GM21528 (cell line): ENCODE measurements around the gene PKHD1.
"Not testable (repeated sequence)": the region's sequence is repeated elsewhere in the genome, so short reads cannot be mapped to it uniquely, and the experiment has no call there.

ENCODE experiments used
- ATAC-seq: cut with Tn5 transposase; IDR thresholded peaks from one replicate; pipeline ENCODE4 v1.9.1; 2021; ENCODE audit warnings: mild to moderate bottlenecking, moderate library complexity; ENCODE audit not compliant: unreplicated experiment, low FRiP score

The PKHD1 gene

DNA sequence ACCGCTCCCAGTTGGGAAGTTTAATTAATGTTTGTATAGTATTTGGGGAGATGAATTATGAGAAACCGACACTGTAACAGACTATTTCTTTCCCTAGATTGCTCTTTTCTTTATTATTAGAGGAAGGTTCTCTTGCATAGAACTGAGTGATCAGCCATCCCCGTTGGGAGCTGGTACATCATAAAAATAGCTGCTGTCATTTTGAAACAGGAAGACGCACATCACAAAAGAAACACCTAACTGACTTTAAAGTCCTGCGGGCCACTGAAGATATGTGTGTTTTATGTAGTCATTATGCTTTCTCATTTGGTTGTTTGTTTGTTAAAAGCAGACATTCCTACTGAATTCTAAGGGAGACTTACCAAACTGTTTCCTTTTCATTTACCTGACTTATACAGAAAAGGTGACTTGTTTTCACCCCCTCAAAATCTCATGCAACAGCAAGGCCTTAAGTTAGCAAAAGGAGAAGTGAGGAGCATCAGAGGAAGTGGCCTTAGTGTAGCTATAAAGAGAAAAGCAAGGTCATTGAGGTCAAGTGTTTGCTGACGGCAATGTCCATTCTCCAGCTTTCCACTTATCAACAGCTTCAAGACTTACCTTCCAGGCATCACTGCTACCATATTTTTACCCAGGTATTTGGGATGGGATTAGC, 91.0 kb downstream of the PKHD1 start:
- peak; percentile 93 for ATAC-seq

DNA sequence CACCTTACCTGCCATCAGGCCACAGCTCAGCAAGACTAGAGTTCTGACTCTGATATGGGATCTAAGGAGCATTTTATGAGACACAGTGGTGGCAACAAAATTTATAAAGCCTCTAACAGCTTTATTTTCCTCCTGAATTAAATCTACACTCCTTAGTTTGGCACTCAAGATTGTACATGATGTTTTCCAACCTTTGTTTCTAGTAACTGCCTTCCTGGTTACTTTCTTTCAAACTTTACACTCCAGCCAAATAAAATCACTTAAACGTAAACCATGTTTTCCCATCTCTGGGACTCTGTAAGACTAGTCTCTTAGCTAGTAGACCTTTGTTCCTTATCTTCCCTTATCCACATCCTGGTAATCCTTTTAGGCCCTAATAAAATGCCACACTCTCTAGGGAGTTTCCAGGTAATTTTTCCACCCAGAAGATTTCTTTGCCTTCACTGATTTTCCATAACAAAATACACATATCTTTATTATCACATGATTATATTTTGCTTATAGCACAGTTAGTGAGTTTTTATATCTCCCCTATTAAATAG, 92.1 kb downstream of the PKHD1 start:
- no peak for ATAC-seq

GRCh38 chr6:51992876-51993275, 94.5 kb downstream of the PKHD1 start:
- ATAC-seq, result no peak

DNA sequence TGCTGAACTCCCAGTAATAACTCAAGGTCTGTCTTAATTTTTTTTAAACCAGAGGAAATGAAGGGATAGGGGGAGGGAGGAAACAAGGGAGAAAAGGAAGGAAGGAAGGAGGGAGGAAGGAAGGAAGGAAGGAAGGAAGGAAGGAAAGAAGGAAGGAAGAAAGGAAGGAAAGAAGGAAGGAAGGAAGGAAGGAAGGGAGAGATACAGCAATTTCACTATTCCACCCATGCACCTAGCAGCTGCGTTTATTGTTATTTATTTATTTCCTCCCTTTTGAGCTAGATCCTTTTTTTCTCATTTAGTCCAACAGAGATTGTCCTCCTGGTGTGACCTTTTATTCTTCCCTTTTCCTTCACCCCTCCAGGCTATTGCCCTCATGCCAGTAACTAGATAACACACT, 97.6 kb downstream of the PKHD1 start:
- ATAC-seq, result no peak

- ATAC-seq, result no peak
Measured at GRCh38 chr6:51986864-51987263, 100.5 kb downstream of the PKHD1 start.

GRCh38 chr6:51983564-51983963, 103.8 kb downstream of the PKHD1 start:
- ATAC-seq, result no peak

DNA sequence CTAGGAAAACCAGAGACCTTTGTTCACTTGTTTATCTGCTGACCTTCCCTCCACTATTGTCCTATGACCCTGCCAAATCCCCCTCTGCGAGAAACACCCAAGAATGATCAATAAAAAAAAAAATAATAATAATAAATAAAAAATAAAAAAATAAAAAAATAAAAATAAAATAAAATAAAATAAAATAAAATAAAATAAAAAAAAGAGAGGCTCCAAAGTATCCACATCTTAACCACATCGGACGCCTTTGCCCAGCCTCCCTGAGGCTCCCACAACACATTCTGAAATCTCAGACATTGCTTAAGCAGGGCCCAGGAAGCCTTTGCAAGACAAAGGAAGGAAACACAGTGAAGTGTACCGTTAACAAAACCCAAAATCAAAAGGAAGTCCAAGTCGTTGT, 104.7 kb downstream of the PKHD1 start:
- not testable (repeated sequence) for ATAC-seq

DNA sequence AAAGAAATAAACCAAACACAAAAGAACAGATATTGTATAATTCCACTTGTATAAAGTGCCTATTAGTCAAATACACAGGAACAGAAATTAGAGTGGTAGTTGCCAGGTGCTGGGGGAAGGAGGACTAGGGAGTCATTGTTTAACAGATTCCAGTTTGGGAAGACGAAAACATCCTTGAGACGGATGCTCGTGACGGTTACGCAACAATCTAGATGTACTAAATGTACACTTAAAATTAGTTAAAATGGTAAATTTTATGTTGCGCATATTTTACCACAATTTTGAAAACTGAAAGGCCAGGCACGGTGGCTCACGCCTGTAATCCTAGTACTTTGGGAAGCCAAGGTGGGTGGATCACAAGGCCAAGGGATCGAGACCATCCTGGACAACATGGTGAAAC, 111.0 kb downstream of the PKHD1 start:
- ATAC-seq, result no peak

- ATAC-seq, result no peak
Measured at GRCh38 chr6:51972659-51973058, 114.8 kb downstream of the PKHD1 start.

DNA sequence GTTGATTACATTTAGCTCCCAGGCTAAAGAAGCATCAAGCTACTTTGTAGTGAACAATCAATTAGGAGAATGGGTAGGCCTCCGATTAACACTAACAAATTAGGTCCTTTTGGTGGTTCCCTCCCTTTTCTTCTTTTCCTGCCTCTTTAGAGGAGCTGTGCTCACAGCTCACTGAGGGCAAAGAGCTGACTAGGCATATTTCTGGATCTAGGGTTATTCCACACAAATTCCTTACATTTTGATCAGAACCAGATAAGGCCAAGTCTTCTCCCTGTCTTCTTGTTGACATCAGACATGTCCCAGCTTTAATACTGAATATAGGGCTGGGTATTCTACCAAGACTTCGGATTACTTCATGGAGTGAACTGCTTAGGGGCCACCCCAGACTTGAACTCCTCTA, 119.1 kb downstream of the PKHD1 start:
- no peak for ATAC-seq

DNA sequence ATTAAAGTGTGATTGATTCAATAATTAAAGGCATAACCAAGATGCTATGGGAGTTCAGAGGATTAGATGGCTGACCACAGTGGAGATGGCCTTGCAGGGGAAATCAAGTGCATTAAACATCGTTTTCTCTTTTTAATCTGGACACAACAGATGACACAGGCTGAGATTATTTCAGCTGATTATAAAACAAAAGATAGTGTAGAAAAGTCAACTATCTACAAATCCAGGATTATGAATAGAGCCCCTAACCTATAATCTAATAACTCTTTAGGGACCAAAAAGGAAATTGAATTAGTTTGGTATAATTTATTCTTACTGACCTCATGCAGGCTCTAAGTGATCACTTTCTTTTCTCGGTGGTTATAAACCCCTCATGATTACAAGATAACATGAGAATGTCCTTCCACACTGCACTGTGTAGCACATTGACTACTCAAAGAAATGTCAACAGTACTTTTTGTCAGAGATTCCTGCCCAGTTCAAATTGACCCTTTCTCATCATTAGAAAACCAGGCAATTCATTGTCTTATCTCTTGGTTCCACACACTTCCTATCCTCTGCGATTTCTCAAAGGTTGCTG, 122.1 kb downstream of the PKHD1 start:
- no peak for ATAC-seq

GRCh38 chr6:51963980-51964379, 123.4 kb downstream of the PKHD1 start:
- ATAC-seq, result no peak

GRCh38 chr6:51962354-51962753, 125.1 kb downstream of the PKHD1 start:
- ATAC-seq, result no peak

GRCh38 chr6:51960419-51960818, 127.0 kb downstream of the PKHD1 start:
- no peak for ATAC-seq

DNA sequence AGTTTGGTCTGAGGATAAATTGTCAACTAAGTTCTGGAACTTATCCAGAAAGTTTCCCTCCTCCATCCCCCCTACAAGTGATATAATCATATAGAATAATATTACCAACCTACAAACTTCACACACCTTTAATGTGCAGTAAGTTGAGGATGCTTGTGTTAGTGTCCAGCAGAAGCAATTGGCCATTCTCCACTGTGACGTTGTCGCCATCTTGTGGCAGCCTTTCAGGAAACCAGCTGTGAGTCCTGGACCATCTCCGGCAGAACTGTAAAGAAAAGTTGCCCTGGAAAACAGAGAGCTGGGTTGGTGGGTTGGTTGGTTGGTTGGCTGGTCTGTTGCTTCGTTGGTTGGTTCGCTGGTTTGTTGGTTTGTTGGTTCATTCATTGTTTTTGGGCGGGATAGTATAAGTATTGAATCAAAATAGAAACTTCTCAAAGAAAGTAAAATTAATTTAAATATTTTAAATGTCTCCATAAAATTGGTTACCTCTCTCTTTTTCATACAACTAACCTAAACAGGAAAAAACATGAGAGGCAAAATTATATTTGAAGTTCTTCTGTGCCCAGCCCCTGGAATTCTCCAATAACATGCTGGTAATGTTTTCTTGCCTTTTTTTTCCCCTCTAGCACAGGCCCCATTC, 127.5 kb downstream of the PKHD1 start:
- ATAC-seq, result peak; percentile 83

GRCh38 chr6:51954681-51955080, 132.7 kb downstream of the PKHD1 start:
- no peak for ATAC-seq

GRCh38 chr6:51953246-51953645, 134.2 kb downstream of the PKHD1 start:
- ATAC-seq, result no peak

DNA sequence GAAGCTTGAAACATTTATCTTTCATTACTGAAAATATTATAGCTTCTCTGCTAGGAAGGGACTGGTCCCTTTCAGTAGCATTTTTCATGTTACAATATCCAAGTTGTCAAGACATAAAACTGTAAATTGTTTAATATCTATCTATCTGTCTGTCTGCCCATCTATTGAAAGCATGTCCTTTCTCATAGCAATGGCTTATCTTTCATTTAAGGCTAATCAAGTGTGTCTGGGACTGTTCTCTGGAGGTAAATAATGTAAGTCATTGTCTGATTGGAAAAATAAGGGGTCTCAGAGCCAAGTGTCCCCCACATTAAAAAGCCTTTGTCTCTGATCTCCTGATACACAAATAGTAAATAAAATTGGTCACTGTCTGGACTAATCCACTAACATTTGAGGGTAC, 135.5 kb downstream of the PKHD1 start:
- no peak for ATAC-seq

DNA sequence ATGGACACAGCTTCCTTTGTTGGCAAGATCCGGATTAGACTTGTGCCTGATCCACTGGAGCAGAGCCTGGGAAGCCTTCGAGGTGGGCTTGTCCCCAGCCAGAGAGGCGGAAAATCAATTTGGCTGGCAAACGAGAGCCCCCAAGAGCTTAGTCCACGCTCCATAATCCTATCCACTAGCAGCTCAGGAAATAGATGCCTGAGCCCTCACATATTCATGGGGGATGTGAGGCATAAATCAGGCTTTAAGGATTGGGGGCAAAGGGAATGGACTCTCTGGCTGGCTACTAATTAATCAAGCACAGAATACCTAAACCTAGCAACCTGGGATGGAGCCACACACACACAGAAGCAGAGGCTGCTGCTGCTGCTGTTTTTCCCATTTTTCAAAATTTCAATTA, 137.9 kb downstream of the PKHD1 start:
- ATAC-seq, result no peak

DNA sequence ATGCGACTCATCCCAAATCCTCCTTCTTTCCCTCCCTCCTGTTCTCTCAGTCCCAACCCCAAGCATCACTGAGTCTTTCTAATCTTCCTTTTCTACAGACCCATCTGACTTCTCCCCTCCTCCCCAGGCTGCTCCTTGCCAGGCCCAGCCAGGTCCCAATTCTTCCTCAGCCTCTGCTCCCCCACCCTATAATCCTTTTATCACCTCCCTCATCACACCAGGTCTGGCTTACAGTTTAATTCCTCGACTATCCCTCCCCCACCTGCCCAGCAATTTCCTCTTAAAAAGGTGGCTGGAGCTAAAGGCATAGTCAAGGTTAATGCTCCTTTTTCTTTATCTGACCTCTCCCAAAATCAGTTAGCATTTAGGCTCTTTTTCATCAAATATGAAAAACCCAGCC, 147.7 kb downstream of the PKHD1 start:
- ATAC-seq, result not testable (repeated sequence)

GRCh38 chr6:51936531-51937290, 150.7 kb downstream of the PKHD1 start:
- no peak for ATAC-seq
